ENCODE results near the gene KBTBD2.
A peak's percentile ranks its signal among the peaks of the same experiment; 100 is the strongest.
"Not testable (repeated sequence)": the region's sequence is repeated elsewhere in the genome, so short reads cannot be mapped to it uniquely, and the experiment has no call there.

The KBTBD2 gene

GRCh38 chr7:32848655-32849054 is 42.9 kb downstream of the KBTBD2 start:
- DNase-seq = not testable (repeated sequence)

DNA sequence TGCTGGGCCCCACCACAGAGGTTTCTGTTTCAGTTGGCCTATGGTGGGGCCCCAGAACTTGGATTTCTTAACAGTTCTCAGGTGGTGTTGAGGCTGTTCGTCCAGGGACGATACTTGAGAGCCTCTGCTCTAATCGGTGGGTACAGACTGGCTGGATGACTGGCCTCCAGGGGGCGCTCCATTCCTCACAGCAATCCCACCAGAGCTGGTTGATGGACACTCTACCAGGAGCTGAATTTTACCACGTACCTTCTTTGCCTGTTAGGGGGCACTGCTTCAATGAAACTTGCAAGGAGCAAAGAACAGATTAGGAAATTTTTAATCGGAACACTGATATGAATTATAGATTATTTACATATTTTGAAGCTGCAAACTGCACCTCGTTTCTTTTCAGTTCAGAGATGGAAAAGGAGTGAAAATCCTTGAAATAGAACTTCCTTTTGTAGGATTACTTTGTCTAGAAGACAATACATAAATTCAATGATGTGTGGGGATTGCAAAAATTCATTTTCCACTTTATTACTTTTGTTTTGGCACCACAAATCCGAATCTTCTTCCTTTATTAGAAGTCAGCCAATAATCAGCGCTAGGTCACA is 44.8 kb downstream of the KBTBD2 start:
- DNase-seq = peak; percentile 90

DNA sequence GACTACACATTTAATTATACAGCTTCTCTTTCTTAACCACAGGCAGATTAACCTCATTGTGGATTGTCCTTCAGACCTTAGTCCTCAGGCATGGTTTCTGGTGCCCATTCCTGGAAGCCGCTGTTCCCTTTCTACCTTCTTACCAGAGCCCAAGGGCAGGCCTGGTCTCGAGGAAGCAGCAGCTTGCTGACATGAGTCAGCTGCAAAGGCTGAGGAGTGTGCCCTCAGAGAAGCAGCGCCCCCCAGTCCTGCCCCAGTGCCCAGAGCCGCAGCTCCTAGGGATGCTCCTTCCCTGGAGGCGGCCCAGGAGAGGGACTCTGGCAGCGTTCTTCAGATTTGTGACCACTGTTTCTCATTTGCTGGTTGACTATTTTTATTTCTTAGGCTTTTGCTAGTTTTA is 46.8 kb downstream of the KBTBD2 start:
- not testable (repeated sequence) for DNase-seq

DNA sequence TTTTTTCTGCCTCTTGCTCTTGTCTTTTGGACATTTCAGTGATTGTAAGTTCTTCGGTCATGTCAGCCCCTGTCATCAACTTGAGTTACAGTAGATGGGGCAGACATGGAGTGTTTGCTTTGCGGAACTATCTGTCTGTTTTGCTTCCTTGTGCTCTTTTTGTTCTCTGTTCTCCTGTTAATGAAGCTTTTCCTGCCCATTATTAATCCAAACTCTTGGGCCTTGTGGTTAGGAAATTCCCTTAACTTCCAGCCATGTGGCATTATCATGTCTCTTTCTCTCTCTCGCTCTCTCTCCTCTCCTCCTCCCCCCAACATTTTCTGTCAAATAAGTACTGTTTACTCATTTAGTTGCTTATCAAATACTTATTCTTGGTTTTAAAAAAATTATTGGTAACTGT is 47.8 kb downstream of the KBTBD2 start:
- not testable (repeated sequence) for DNase-seq

DNA sequence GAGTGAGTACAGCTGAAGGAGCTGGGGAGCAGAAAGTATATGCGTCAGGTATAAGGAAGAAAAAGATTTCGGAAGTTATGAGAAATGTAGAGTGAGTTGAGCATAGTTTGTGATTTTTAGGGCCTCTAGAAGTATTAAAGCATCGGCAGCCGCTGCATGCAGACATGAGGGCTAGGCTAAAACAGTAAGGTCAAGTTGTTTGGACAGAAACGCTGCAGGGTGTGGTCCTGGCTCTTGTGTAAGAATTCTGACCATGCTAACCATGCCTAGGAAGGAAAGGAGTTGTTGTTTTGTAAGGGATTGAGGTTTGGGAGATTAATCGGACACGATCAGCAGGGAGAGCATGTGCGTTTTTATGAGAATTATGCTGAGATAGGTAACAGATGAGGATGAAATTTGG is 51.7 kb downstream of the KBTBD2 start:
- not testable (repeated sequence) for DNase-seq

GRCh38 chr7:32828996-32829752 is 62.4 kb downstream of the KBTBD2 start:
- not testable (repeated sequence) for DNase-seq
